Suppressor macrophage treated with lipopolysaccharide for 1 hour (primary cell): Measurements from ENCODE around the gene ADAMTSL3.
"Not testable (repeated sequence)": the region's sequence is repeated elsewhere in the genome, so short reads cannot be mapped to it uniquely, and the experiment has no call there.

Source experiments
- DNase-seq, 3 donors: peaks; one replicate each; pipeline ENCODE4 v3.0.0-alpha.2; 2020 to 2022

ADAMTSL3 gene

GRCh38 chr15:83709811-83710210 is 55.9 kb downstream of the ADAMTSL3 start:
- DNase-seq: no peak

- DNase-seq: no peak
Observed at GRCh38 chr15:83710452-83710851, 56.5 kb downstream of the ADAMTSL3 start.

- no peak for DNase-seq
Observed at GRCh38 chr15:83711236-83711635, 57.3 kb downstream of the ADAMTSL3 start.

- DNase-seq: no peak
Observed at GRCh38 chr15:83713242-83713641, 59.3 kb downstream of the ADAMTSL3 start.

- DNase-seq: no peak
Observed at GRCh38 chr15:83714939-83715628, 61.2 kb downstream of the ADAMTSL3 start.

GRCh38 chr15:83716605-83717004 is 62.7 kb downstream of the ADAMTSL3 start:
- DNase-seq: no peak

- no peak for DNase-seq
Observed at GRCh38 chr15:83717010-83717409, 63.1 kb downstream of the ADAMTSL3 start.

GRCh38 chr15:83720468-83720867 is 66.5 kb downstream of the ADAMTSL3 start:
- no peak for DNase-seq

- no peak for DNase-seq
Observed at GRCh38 chr15:83721031-83721430, 67.1 kb downstream of the ADAMTSL3 start.

GRCh38 chr15:83721981-83722380 is 68.1 kb downstream of the ADAMTSL3 start:
- DNase-seq: no peak

- no peak for DNase-seq
Observed at GRCh38 chr15:83723216-83723615, 69.3 kb downstream of the ADAMTSL3 start.

- DNase-seq: no peak
Observed at GRCh38 chr15:83732196-83732595, 78.3 kb downstream of the ADAMTSL3 start.

- DNase-seq: no peak
Observed at GRCh38 chr15:83732770-83733169, 78.8 kb downstream of the ADAMTSL3 start.

- DNase-seq: no peak
Observed at GRCh38 chr15:83733206-83733605, 79.3 kb downstream of the ADAMTSL3 start.

- DNase-seq: no peak
Observed at GRCh38 chr15:83733691-83734090, 79.8 kb downstream of the ADAMTSL3 start.

GRCh38 chr15:83734487-83734886 is 80.6 kb downstream of the ADAMTSL3 start:
- DNase-seq: no peak

GRCh38 chr15:83739629-83740028 is 85.7 kb downstream of the ADAMTSL3 start:
- DNase-seq: no peak

- no peak for DNase-seq
Observed at GRCh38 chr15:83745771-83746170, 91.8 kb downstream of the ADAMTSL3 start.

GRCh38 chr15:83746231-83746630 is 92.3 kb downstream of the ADAMTSL3 start:
- DNase-seq: no peak

- DNase-seq: peak; percentile 23 to 49 (median 36)
Observed at GRCh38 chr15:83747050-83747717, 93.3 kb downstream of the ADAMTSL3 start.

- no peak for DNase-seq
Observed at GRCh38 chr15:83747718-83748110, 93.8 kb downstream of the ADAMTSL3 start.

GRCh38 chr15:83753872-83754493 is 100.1 kb downstream of the ADAMTSL3 start:
- DNase-seq: no peak

- not testable (repeated sequence) for DNase-seq
Observed at GRCh38 chr15:83757291-83757690, 103.4 kb downstream of the ADAMTSL3 start.

- DNase-seq: no peak
Observed at GRCh38 chr15:83762367-83762766, 108.4 kb downstream of the ADAMTSL3 start.
